ENCODE measurements around the gene BFSP2. TPM values are rescaled to one million over a fixed set of nuclear protein-coding genes. Genes with fewer than 3 reads are reported as not detected.

The BFSP2 gene, protein sequence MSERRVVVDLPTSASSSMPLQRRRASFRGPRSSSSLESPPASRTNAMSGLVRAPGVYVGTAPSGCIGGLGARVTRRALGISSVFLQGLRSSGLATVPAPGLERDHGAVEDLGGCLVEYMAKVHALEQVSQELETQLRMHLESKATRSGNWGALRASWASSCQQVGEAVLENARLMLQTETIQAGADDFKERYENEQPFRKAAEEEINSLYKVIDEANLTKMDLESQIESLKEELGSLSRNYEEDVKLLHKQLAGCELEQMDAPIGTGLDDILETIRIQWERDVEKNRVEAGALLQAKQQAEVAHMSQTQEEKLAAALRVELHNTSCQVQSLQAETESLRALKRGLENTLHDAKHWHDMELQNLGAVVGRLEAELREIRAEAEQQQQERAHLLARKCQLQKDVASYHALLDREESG
- polyA plus RNA-seq (2012; ENCODE audit: low read depth, missing spikeins): 6.7 TPM

GRCh38 chr3:133400006-133400515 is at the start of gene BFSP2:
Gene BFSP2 (plus strand): TSS chr3:133400056. CDS start chr3:133400084, 28 bp downstream.
- no peak for FAIRE-seq
- no peak for TF ChIP-seq POLR2A (IDR thresholded peaks at IDR 0.05; ENCODE audit: low read depth, low read length)
- TF ChIP-seq TAF1 (IDR thresholded peaks at IDR 0.05; ENCODE audit: low read depth, low read length): no peak
- no peak for TF ChIP-seq PAX5 (IDR thresholded peaks at IDR 0.05; ENCODE audit: insufficient read depth, low read length, severe bottlenecking)
- TF ChIP-seq POLR2AphosphoS5 (IDR thresholded peaks at IDR 0.05; ENCODE audit: low read depth, low read length): no peak
- no peak for TF ChIP-seq SPI1 (IDR thresholded peaks at IDR 0.05; ENCODE audit: low read depth, low read length)
- TF ChIP-seq POU2F2 (IDR thresholded peaks at IDR 0.05; ENCODE audit: low read depth, low read length): no peak
- no peak for DNase-seq (ENCODE audit: insufficient read length, low spot score)

DNA sequence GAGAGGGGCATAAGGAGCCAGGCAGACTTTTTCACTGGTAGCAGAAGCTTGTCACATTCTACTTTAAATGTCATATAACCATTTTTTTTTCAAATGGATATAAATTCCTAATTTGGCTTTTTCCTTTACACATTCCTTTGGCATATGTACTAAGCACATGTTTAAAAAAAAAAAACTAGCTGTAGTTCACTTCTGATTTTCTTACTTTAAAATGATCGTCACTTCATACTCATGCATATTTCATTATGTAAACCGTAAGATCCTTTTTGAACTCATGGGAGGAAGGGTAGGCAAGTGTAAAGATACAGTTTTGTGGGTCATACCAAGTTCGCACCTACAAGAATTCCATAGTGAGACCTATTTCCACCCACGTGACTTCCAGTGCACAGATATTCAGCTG is 45.1 kb upstream of the BFSP2 start:
- FAIRE-seq (no peak), DNase-seq (ENCODE audit: insufficient read length, low spot score) (no peak)
- TF ChIP-seq SPI1 (IDR thresholded peaks at IDR 0.05; ENCODE audit: low read depth, low read length): no peak
- TF ChIP-seq TAF1 (IDR thresholded peaks at IDR 0.05; ENCODE audit: low read depth, low read length): no peak

GRCh38 chr3:133360476-133360875 is 39.4 kb upstream of the BFSP2 start:
- TF ChIP-seq SPI1 (IDR thresholded peaks at IDR 0.05; ENCODE audit: low read depth, low read length) (no peak), PAX5 (IDR thresholded peaks at IDR 0.05; ENCODE audit: insufficient read depth, low read length, severe bottlenecking) (no peak)
- FAIRE-seq (no peak), DNase-seq (ENCODE audit: insufficient read length, low spot score) (no peak)

DNA sequence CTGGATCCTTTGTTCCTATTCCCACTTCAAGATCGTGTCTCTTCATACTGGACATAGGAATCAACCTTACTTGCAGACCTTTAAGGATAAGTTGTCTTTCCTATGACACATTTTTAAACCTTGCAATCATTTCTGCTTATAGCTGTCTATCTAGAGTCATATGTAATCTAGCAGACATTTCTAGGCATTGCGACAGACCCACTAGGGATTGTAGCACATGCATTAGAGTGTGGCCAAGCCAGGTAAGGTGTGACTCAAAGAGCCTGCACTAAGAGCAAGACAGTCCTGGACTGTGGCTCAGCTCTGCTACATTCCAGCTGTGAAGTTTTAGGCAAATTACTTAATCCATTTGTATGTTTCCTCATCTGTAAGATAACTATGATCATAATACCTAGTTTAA is 38.8 kb upstream of the BFSP2 start:
- TF ChIP-seq POLR2A (IDR thresholded peaks at IDR 0.05; ENCODE audit: low read depth, low read length) (no peak), TAF1 (IDR thresholded peaks at IDR 0.05; ENCODE audit: low read depth, low read length) (no peak), POLR2AphosphoS5 (IDR thresholded peaks at IDR 0.05; ENCODE audit: low read depth, low read length) (no peak), PAX5 (IDR thresholded peaks at IDR 0.05; ENCODE audit: insufficient read depth, low read length, severe bottlenecking) (no peak), POU2F2 (IDR thresholded peaks at IDR 0.05; ENCODE audit: low read depth, low read length) (no peak), SPI1 (IDR thresholded peaks at IDR 0.05; ENCODE audit: low read depth, low read length) (no peak)
- no peak for FAIRE-seq

DNA sequence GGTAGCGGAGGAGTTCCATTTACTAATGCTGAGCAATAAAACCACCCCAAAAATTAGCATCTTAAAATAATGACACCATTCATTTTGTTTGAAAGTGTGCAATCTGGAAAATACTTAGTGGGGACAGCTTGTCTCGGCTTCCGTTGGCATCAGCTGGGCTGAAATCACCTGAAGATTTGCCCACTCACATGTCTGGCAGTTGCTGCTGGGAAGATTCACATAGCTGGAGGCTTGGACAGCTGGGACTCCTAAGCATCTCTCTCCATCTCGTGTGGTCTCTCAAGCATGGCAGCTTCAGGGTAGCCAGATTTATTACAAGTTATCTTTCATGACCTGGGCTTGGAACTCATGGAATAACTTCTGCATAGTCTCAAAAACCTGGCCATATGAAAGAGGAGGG is 38.4 kb upstream of the BFSP2 start:
- FAIRE-seq: no peak
- no peak for TF ChIP-seq POLR2A (IDR thresholded peaks at IDR 0.05; ENCODE audit: low read depth, low read length)
- TF ChIP-seq SPI1 (IDR thresholded peaks at IDR 0.05; ENCODE audit: low read depth, low read length): no peak
- no peak for TF ChIP-seq PAX5 (IDR thresholded peaks at IDR 0.05; ENCODE audit: insufficient read depth, low read length, severe bottlenecking)
- TF ChIP-seq POU2F2 (IDR thresholded peaks at IDR 0.05; ENCODE audit: low read depth, low read length): no peak
- no peak for TF ChIP-seq TAF1 (IDR thresholded peaks at IDR 0.05; ENCODE audit: low read depth, low read length)
- TF ChIP-seq POLR2AphosphoS5 (IDR thresholded peaks at IDR 0.05; ENCODE audit: low read depth, low read length): no peak
- no peak for DNase-seq (ENCODE audit: insufficient read length, low spot score)

More for the DNA sequence above, 38.8 kb upstream of the BFSP2 start:
- no peak for DNase-seq (ENCODE audit: insufficient read length, low spot score)

GRCh38 chr3:133362539-133362938 is 37.3 kb upstream of the BFSP2 start:
- TF ChIP-seq TAF1 (IDR thresholded peaks at IDR 0.05; ENCODE audit: low read depth, low read length) (no peak), POU2F2 (IDR thresholded peaks at IDR 0.05; ENCODE audit: low read depth, low read length) (no peak), SPI1 (IDR thresholded peaks at IDR 0.05; ENCODE audit: low read depth, low read length) (no peak), POLR2A (IDR thresholded peaks at IDR 0.05; ENCODE audit: low read depth, low read length) (no peak), POLR2AphosphoS5 (IDR thresholded peaks at IDR 0.05; ENCODE audit: low read depth, low read length) (no peak), PAX5 (IDR thresholded peaks at IDR 0.05; ENCODE audit: insufficient read depth, low read length, severe bottlenecking) (no peak)
- no peak for DNase-seq (ENCODE audit: insufficient read length, low spot score)
- FAIRE-seq: no peak

DNA sequence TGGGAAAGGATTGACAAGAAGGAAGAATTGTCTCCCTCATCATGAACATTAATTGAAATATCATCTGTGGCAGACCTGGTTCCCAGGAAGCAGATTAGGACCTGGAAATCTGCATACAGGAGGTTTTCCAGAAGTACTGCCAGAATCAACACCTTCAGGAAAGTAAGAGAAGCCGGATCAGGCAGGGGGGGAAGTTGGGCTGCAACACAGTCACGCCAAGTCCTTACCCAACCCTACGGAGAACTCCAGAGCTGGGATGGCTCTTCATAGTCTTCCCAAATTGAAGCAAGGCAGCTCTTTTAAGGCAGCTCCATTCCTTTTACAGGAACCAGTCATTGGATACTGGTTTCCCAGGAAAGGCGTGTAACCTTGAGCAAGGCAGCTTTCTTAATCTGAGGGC is 35.2 kb upstream of the BFSP2 start:
- TF ChIP-seq POLR2A (IDR thresholded peaks at IDR 0.05; ENCODE audit: low read depth, low read length) (no peak), SPI1 (IDR thresholded peaks at IDR 0.05; ENCODE audit: low read depth, low read length) (no peak), POU2F2 (IDR thresholded peaks at IDR 0.05; ENCODE audit: low read depth, low read length) (no peak), PAX5 (IDR thresholded peaks at IDR 0.05; ENCODE audit: insufficient read depth, low read length, severe bottlenecking) (no peak), POLR2AphosphoS5 (IDR thresholded peaks at IDR 0.05; ENCODE audit: low read depth, low read length) (no peak), TAF1 (IDR thresholded peaks at IDR 0.05; ENCODE audit: low read depth, low read length) (no peak)
- FAIRE-seq: no peak

DNA sequence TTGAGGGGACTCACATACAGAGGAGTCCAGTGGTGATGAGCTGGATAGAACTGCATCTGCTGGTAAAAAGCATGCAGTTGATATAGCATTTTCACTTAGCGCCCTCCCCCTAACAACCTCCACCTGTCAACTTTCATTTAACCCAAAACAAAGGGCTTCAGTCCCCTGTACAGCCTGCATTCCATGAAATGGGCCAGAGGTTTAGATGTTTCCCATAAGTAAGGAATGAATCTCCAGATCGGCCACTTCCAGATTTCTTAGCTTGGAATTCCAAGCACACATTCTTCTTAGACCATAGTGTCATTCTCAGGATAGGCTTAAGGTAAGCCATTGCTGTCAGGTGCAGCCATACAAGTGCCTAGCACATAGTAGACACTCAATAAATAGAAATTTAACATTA is 32.9 kb upstream of the BFSP2 start:
- no peak for TF ChIP-seq TAF1 (IDR thresholded peaks at IDR 0.05; ENCODE audit: low read depth, low read length)
- DNase-seq (ENCODE audit: insufficient read length, low spot score) (no peak), FAIRE-seq (no peak)

More for the DNA sequence above, 35.2 kb upstream of the BFSP2 start:
- no peak for DNase-seq (ENCODE audit: insufficient read length, low spot score)

GRCh38 chr3:133367403-133367802 is 32.5 kb upstream of the BFSP2 start:
- no peak for DNase-seq (ENCODE audit: insufficient read length, low spot score)
- no peak for FAIRE-seq
- no peak for TF ChIP-seq PAX5 (IDR thresholded peaks at IDR 0.05; ENCODE audit: insufficient read depth, low read length, severe bottlenecking)
- no peak for TF ChIP-seq TAF1 (IDR thresholded peaks at IDR 0.05; ENCODE audit: low read depth, low read length)
- no peak for TF ChIP-seq POLR2A (IDR thresholded peaks at IDR 0.05; ENCODE audit: low read depth, low read length)
- TF ChIP-seq POU2F2 (IDR thresholded peaks at IDR 0.05; ENCODE audit: low read depth, low read length): no peak
- no peak for TF ChIP-seq SPI1 (IDR thresholded peaks at IDR 0.05; ENCODE audit: low read depth, low read length)
- TF ChIP-seq POLR2AphosphoS5 (IDR thresholded peaks at IDR 0.05; ENCODE audit: low read depth, low read length): no peak

- no peak for FAIRE-seq
- no peak for DNase-seq (ENCODE audit: insufficient read length, low spot score)
- no peak for TF ChIP-seq POLR2A (IDR thresholded peaks at IDR 0.05; ENCODE audit: low read depth, low read length)
- no peak for TF ChIP-seq TAF1 (IDR thresholded peaks at IDR 0.05; ENCODE audit: low read depth, low read length)
- TF ChIP-seq POLR2AphosphoS5 (IDR thresholded peaks at IDR 0.05; ENCODE audit: low read depth, low read length): no peak
- no peak for TF ChIP-seq PAX5 (IDR thresholded peaks at IDR 0.05; ENCODE audit: insufficient read depth, low read length, severe bottlenecking)
- no peak for TF ChIP-seq POU2F2 (IDR thresholded peaks at IDR 0.05; ENCODE audit: low read depth, low read length)
- no peak for TF ChIP-seq SPI1 (IDR thresholded peaks at IDR 0.05; ENCODE audit: low read depth, low read length)
Observed at GRCh38 chr3:133367956-133368355, 31.9 kb upstream of the BFSP2 start.
